ENCODE measurements around the gene HOXC12.

Gene HOXC12

DNA sequence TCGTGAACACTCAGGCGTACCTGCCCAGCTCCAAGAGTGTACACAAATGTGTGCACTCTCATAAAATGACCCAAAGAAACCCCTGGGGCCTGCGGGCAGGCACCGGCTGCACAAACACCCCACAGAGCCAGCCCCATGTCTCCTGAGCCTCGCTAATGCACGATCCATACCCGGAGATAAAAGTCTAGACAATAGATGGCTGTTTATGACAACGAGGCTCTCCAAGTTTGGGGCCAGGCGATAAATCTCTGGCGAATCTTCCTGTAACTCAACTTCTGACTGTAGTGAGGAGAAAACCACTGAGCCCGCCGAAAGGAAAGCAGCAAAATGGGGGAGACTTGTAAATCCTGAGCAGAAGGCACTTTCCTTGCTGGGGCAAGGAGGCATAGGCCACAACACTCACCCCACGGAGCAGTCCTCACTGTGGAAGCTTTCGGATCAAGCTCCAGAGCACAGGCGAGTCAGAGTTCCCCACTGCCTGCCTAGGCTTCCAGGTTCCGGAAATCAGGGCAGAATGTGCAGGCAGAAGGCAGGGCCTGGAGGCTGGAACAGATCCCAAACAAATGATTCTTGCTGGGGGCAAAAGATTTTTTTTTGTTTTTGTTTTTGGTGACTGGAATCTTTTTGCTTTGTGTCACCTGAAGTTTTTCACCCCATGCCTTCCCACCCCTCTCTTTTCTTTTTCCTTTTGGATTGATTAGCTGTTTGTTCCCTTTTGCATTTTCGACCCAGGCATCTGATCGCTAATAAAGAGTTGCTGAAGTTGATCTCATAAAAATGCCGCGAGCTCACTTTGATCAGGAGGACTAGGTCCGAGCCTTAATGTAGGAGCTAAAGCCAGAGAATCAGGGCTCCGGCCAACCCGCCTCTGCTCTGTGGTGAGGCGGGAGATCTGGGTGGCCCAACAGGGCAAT lies 13.8 kb downstream of the HOXC12 start (continued):
- TF ChIP-seq, protein P1, sequence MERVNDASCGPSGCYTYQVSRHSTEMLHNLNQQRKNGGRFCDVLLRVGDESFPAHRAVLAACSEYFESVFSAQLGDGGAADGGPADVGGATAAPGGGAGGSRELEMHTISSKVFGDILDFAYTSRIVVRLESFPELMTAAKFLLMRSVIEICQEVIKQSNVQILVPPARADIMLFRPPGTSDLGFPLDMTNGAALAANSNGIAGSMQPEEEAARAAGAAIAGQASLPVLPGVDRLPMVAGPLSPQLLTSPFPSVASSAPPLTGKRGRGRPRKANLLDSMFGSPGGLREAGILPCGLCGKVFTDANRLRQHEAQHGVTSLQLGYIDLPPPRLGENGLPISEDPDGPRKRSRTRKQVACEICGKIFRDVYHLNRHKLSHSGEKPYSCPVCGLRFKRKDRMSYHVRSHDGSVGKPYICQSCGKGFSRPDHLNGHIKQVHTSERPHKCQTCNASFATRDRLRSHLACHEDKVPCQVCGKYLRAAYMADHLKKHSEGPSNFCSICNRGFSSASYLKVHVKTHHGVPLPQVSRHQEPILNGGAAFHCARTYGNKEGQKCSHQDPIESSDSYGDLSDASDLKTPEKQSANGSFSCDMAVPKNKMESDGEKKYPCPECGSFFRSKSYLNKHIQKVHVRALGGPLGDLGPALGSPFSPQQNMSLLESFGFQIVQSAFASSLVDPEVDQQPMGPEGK (tag by site-specific recombination; IDR thresholded peaks at IDR 0.05), result peak; percentile 13; the same call in 1 of the 2 replicates
- TF ChIP-seq OSR2 (tag by site-specific recombination; IDR thresholded peaks at IDR 0.05) (no peak), RBAK (tag by site-specific recombination; IDR thresholded peaks at IDR 0.05) (no peak), GLIS1 (tag by site-specific recombination; IDR thresholded peaks at IDR 0.05) (peak; percentile 83), ZFHX2 (tag by site-specific recombination; conservative IDR thresholded peaks at IDR 0.05) (no peak), ZNF214 (tag by site-specific recombination; IDR thresholded peaks at IDR 0.05; ENCODE audit: borderline replicate concordance) (no peak), ZNF239 (tag by site-specific recombination; IDR thresholded peaks at IDR 0.05) (no peak), ZFP37 (tag by site-specific recombination; IDR thresholded peaks at IDR 0.05) (no peak), ZNF548 (tag by site-specific recombination; IDR thresholded peaks at IDR 0.05) (no peak), ZNF221 (tag by site-specific recombination; IDR thresholded peaks at IDR 0.05; ENCODE audit: borderline replicate concordance) (no peak), GLIS2 (tag by site-specific recombination; IDR thresholded peaks at IDR 0.05) (no peak; the same call in 1 of the 2 replicates), KLF9 (tag by site-specific recombination; IDR thresholded peaks at IDR 0.05; ENCODE audit: low read depth) (0 out of 2 replicates have a peak, but pooled peaks have one; percentile 6), MYNN (tag by site-specific recombination; IDR thresholded peaks at IDR 0.05; ENCODE audit: borderline replicate concordance) (no peak)
- TF ChIP-seq, protein P2, sequence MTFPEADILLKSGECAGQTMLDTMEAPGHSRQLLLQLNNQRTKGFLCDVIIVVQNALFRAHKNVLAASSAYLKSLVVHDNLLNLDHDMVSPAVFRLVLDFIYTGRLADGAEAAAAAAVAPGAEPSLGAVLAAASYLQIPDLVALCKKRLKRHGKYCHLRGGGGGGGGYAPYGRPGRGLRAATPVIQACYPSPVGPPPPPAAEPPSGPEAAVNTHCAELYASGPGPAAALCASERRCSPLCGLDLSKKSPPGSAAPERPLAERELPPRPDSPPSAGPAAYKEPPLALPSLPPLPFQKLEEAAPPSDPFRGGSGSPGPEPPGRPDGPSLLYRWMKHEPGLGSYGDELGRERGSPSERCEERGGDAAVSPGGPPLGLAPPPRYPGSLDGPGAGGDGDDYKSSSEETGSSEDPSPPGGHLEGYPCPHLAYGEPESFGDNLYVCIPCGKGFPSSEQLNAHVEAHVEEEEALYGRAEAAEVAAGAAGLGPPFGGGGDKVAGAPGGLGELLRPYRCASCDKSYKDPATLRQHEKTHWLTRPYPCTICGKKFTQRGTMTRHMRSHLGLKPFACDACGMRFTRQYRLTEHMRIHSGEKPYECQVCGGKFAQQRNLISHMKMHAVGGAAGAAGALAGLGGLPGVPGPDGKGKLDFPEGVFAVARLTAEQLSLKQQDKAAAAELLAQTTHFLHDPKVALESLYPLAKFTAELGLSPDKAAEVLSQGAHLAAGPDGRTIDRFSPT (tag by site-specific recombination; IDR thresholded peaks at IDR 0.05), result no peak
- TF ChIP-seq, protein P3, sequence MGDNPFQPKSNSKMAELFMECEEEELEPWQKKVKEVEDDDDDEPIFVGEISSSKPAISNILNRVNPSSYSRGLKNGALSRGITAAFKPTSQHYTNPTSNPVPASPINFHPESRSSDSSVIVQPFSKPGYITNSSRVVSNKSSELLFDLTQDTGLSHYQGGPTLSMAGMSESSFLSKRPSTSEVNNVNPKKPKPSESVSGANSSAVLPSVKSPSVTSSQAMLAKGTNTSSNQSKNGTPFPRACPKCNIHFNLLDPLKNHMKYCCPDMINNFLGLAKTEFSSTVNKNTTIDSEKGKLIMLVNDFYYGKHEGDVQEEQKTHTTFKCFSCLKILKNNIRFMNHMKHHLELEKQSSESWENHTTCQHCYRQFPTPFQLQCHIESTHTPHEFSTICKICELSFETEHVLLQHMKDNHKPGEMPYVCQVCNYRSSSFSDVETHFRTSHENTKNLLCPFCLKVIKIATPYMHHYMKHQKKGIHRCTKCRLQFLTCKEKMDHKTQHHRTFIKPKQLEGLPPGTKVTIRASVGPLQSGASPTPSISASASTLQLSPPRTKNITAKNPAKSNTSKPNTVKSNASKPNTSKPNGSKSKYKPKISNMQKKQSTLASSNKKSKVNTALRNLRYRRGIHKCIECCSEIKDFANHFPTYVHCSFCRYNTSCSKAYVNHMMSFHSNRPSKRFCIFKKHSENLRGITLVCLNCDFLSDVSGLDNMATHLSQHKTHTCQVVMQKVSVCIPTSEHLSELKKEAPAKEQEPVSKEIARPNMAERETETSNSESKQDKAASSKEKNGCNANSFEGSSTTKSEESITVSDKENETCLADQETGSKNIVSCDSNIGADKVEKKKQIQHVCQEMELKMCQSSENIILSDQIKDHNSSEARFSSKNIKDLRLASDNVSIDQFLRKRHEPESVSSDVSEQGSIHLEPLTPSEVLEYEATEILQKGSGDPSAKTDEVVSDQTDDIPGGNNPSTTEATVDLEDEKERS (tag by site-specific recombination; IDR thresholded peaks at IDR 0.05), result no peak
- TF ChIP-seq, protein P4, sequence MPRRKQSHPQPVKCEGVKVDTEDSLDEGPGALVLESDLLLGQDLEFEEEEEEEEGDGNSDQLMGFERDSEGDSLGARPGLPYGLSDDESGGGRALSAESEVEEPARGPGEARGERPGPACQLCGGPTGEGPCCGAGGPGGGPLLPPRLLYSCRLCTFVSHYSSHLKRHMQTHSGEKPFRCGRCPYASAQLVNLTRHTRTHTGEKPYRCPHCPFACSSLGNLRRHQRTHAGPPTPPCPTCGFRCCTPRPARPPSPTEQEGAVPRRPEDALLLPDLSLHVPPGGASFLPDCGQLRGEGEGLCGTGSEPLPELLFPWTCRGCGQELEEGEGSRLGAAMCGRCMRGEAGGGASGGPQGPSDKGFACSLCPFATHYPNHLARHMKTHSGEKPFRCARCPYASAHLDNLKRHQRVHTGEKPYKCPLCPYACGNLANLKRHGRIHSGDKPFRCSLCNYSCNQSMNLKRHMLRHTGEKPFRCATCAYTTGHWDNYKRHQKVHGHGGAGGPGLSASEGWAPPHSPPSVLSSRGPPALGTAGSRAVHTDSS (tag by site-specific recombination; IDR thresholded peaks at IDR 0.05), result no peak
- TF ChIP-seq, protein P5, sequence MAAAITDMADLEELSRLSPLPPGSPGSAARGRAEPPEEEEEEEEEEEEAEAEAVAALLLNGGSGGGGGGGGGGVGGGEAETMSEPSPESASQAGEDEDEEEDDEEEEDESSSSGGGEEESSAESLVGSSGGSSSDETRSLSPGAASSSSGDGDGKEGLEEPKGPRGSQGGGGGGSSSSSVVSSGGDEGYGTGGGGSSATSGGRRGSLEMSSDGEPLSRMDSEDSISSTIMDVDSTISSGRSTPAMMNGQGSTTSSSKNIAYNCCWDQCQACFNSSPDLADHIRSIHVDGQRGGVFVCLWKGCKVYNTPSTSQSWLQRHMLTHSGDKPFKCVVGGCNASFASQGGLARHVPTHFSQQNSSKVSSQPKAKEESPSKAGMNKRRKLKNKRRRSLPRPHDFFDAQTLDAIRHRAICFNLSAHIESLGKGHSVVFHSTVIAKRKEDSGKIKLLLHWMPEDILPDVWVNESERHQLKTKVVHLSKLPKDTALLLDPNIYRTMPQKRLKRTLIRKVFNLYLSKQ (tag by site-specific recombination; IDR thresholded peaks at IDR 0.05; ENCODE audit: borderline replicate concordance), result no peak

All from HEK293 (cell line).